ENCODE measurements around the gene TOM1L2.

Gene TOM1L2

DNA sequence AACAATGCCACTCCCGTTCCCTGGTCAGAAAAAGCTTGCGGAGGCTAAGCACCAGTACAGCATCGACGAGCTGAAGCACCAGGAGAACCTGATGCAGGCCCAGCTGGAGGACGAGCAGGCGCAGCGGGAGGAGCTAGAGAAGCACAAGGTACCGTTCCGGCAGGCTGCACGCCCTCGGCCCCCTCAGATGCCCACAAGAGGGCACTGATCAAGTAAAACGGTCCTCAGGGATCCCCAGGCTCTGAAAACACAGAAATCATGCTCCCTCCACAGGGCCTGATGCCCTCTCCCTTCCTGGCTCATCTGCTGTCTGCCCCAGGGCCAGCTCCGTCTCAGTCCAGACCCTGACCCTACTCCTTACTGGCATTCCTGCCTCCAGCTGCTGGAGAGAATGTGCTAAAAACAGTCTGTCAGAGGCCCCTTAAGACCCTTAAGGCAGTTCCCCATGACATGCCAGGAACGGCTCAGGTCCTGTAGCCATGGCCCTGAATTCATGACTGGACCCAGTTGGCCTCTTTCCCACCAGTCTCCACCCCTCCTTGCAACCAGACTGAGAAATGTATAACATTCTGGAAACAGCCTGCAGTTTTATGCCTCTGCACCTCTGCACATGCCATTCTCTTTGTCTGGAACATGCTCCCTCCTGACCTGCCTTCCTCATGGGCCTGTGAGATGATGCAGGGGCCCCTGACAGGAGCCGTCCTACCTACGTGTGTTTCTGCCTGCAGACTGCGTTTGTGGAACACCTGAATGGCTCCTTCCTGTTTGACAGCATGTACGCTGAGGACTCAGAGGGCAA, 22.3 kb upstream of the TOM1L2 start:
- no peak for DNase-seq (ENCODE audit: low read depth in 2 of 2)

GRCh38 chr17:17993852-17994251, 21.7 kb upstream of the TOM1L2 start:
- DNase-seq (ENCODE audit: low read depth in 2 of 2), result no peak

DNA sequence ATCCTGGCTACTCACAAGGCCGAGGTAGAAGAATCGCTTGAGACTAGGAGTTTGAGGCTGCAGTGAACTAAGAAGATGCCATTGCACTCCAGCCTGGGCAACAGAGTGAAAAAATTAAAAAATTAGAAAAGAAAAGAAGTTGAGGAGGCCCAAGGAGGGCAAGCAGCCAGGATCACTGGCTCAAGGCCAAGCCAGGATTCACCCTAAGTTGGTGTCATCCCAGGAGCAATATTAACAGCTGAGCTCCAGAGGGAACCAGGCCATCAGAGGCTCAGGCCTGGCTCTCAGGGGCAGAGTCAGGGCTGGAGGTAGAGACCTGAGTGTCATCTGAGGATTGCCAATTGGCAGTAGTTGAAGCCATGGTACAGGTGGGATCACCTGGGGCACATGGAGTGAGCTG, 21.2 kb upstream of the TOM1L2 start:
- no peak for DNase-seq (ENCODE audit: low read depth in 2 of 2)

DNA sequence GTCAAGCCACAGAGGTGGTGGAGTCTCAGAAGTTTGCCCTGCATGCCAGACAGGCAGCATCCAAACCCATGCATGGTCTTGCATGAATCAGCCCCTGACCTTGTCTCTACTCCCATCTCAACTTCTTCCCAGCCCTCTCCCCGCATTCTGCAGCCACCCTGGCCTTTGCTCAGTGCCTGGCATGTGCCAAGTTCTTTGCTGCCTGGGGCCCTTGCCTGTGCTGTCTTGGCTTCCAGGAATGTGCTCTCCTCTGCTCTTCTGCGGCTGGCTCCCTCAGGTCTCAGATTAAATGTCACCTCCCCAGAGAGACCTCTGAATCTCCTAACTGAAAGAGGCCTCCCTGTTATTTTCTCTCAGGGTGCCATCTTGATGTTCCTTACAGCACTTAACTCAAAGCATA, 18.1 kb upstream of the TOM1L2 start:
- DNase-seq (ENCODE audit: low read depth in 2 of 2), result no peak

DNA sequence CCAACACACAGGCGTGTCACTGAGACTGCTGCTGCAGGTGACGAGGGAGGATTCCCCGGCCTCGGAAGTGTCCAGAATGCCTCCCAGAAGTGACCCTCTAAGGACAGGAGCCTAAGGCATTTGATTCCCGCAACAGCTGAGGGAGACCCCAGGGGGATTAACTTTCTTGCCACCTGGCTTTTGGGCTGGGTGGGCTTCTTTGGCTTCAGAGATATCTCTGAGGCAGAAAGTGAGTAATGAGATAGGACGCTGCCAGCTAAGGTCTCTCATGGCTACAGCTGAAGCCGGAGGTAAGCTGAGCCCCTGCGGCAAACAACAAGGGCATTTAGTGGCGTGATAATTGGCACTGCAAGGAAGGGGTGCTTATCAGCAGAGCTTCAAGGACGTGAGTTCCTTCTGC, 17.4 kb upstream of the TOM1L2 start:
- DNase-seq (ENCODE audit: low read depth in 2 of 2), result no peak

DNA sequence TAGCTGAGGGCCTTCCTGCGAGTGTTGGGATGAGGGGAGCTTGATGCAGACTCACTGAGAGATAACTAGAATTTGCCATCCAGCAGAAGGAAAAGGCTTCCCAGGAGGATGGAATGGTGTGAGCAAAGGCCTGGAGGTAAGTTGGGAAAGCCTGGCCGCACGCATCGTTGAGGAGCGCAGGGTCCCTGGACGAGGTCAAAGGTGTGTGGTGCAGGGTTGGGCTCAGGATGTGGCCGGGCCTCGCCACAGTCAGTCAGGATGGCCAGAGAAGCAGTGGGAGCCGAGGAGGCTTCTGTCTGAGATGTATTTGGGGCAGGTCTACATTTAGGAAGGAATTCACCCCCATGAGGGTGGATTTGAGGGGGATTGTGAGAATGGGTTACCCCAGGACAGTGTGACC, 16.9 kb upstream of the TOM1L2 start:
- no peak for DNase-seq (ENCODE audit: low read depth in 2 of 2)

- DNase-seq (ENCODE audit: low read depth in 2 of 2), result no peak
Observed at GRCh38 chr17:17988427-17988945, 16.3 kb upstream of the TOM1L2 start.

DNA sequence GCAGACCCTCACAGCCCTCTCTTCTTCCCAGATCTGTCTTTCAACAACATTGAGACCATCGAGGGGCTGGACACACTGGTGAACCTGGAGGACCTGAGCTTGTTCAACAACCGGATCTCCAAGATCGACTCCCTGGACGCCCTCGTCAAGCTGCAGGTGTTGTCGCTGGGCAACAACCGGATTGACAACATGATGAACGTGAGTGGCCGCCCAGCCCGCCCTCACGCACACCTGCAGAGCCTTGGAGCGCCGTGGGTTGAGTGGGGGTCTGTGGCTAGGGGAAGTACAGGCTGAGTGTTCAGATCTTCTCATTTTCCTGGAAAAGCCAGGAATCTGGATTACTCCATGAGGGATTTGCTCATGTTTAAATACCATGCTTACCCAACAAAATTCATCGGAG, 15.7 kb upstream of the TOM1L2 start:
- DNase-seq (ENCODE audit: low read depth in 2 of 2), result no peak

DNA sequence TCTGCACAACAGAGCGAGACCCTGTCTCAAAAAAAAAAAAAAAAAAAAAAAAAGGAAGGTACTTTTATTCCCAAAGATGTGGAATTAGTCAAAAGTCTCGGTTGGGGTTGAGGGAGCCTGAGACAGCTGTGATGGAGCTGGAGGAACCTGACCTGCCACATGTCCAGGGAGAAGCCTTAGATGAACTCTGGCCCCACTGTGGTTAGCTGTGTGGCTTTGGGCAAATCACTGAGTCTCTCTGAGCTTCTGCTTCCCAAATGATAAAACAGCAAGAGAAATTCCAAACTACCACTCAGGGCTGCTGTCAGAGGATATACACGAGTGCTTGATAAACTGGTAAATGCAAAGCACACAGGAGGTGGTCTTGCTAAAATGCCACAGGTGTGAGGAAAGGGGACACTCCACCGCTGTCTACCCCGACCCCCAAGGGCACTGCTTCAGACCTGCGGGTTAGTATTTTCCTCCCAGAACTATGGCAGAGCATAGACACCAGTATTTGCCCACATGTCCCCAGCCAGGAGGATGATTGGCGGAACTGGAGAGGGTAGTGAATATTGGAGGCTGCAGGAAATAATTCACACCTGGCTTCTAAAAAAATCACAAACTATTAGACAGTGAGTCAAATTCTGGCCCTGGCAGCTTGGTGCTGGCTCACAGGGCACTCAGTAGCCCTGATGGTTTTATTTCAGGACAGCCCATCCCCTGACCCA, 15.1 kb upstream of the TOM1L2 start:
- no peak for DNase-seq (ENCODE audit: low read depth in 2 of 2)

DNA sequence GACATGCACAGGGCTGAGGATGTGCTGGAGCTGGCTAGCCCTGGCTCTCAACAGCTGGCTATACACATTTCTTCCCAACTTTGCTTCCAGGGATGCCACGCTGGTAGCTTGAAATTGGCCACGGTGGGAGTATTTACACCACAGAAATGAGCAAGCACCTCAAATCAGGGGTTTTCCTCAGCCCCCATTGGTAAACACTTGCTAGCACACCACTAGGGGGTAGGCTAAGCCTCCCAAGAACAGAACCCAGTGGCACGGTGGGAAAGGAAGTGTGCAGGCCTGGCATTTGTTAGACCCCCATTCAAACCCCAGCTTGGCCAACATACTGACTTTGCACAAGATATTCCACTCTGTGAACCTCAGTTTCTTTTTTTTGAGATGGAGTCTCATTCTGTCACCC, 13.4 kb upstream of the TOM1L2 start:
- DNase-seq (ENCODE audit: low read depth in 2 of 2), result no peak

GRCh38 chr17:17985153-17985552, 13.0 kb upstream of the TOM1L2 start:
- no peak for DNase-seq (ENCODE audit: low read depth in 2 of 2)

- DNase-seq (ENCODE audit: low read depth in 2 of 2), result no peak
Observed at GRCh38 chr17:17983776-17984175, 11.6 kb upstream of the TOM1L2 start.

- DNase-seq (ENCODE audit: low read depth in 2 of 2), result no peak
Observed at GRCh38 chr17:17983376-17983775, 11.2 kb upstream of the TOM1L2 start.

GRCh38 chr17:17982801-17983200, 10.6 kb upstream of the TOM1L2 start:
- DNase-seq (ENCODE audit: low read depth in 2 of 2), result no peak

DNA sequence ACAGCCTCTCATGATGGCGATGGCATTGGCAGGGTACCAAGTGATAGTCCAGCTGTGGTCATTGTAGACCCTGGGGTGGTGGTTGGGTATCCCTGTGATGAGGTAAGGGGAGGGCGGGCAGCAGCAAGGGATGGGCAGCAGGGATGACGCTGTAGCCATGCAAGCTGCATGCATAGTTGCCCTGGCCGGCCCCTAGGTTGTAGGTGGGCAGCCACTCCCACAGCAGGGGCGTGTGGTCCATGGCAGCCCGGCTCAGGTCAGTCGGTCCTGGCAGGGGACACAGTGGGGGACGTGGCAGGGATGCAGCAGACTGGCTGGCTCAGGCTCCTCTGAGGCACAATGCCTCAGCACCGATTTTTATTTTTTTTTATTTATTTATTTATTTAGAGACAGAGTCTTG, 9.1 kb upstream of the TOM1L2 start:
- no peak for DNase-seq (ENCODE audit: low read depth in 2 of 2)

- DNase-seq (ENCODE audit: low read depth in 2 of 2), result no peak
Observed at GRCh38 chr17:17979778-17980177, 7.6 kb upstream of the TOM1L2 start.

DNA sequence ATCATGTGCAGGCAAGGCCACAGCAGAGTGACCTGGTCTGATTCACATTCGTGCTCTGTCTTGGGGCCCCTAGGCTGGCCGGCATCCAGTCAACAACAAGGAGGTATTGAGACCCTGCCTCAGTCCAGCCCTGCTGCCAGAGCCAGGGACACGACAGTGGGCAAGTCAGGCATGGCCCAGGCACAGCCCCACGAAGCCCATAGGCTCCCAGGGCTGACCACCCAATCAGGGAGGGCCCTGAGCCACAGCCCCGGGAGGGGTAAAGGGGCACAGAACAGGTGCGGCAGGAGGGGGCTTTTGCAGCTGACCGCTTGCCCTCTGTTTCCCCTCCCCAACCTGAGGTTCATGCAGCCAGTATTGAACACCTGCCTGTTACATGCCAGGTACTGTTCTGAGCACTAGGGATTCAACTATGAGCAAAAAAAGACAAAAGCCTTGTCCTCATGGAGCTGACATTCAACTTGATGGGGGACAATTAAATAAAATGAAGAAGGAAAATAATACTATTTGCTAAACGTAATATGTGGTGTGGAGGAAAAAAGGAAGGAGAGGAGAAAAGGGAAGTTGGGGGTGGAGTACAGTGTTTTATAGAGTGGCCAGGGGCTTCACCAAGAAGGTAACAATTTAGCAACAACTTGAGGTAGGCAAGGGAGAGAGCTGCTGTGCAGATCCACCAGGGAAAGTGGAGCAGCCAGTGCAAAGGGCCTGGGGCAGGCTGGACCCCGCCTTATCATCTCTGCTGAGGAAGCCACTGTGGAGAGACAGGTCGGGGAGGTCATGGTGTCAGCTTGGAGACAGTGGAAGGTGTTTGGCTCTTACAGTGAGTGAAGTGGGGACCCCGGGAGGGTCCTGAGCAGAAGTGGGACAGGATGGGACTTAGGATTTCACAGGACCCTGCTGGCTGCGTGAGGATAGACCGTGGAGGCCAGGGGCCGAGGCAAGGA, 6.6 kb upstream of the TOM1L2 start:
- DNase-seq (ENCODE audit: low read depth in 2 of 2), result no peak

DNA sequence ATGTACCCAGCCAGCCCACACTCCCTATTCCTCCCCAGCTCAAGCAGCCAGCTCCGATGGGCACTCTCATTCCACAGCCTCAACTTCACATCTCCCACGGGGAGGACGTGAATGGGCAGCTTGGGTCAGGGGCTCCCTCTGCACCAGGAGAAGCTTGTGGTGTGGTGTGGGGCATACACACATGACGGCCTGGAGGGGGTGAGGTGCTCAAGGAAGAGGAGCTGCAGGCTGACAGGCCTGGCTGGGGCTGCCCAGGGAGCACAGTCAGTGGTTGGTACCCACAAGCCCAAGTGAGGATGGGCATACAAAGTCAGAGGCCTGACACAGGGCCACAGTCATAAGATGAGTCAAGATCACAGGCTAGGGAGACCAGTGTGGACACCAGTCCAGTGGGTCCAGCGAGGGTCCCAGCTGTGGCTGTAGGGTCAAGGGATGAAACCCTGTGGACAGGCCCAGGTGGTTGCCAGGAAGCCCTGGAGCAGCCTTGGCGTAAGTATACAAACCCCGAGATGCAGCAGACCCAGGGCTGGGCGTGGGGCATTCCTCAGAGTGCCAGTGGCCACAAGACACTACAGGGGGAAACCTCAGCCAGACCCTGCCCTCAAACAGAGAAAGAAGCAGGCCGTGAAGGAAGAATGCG, 4.9 kb upstream of the TOM1L2 start:
- DNase-seq (ENCODE audit: low read depth in 2 of 2), result no peak

- no peak for DNase-seq (ENCODE audit: low read depth in 2 of 2)
Observed at GRCh38 chr17:17975436-17975835, 3.2 kb upstream of the TOM1L2 start.

DNA sequence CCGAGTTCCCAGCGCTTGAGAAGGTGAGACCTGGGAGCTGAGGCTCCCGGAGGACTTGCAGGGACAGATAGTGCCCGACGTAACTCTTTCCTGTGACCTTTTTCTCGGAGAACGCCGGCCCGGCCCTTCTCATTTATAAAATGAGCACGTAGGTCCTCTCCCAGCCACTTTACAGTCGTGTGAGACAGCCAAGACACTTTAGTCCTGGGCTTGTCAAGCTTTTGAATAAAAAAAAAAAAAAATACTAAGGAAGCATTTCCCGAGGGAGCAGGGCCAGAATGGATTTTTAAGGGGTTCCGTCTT, 703 bp upstream of the TOM1L2 start:
- DNase-seq (ENCODE audit: low read depth in 2 of 2), result no peak

GRCh38 chr17:17971431-17972125, 622 bp downstream of the TOM1L2 start:
- no peak for DNase-seq (ENCODE audit: low read depth in 2 of 2)

Measured in stimulated activated CD4-positive, alpha-beta T cell treated with anti-CD3 and anti-CD28 coated beads, Interleukin-12 subunit alpha, Interleukin-12 subunit beta, amount 100 ng/mL, for 24 hours (primary cell).